ENCODE measurements around the gene CFAP126.
"Not testable (repeated sequence)": the region's sequence is repeated elsewhere in the genome, so short reads cannot be mapped to it uniquely, and the experiment has no call there.

The CFAP126 gene, protein sequence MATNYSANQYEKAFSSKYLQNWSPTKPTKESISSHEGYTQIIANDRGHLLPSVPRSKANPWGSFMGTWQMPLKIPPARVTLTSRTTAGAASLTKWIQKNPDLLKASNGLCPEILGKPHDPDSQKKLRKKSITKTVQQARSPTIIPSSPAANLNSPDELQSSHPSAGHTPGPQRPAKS

DNA sequence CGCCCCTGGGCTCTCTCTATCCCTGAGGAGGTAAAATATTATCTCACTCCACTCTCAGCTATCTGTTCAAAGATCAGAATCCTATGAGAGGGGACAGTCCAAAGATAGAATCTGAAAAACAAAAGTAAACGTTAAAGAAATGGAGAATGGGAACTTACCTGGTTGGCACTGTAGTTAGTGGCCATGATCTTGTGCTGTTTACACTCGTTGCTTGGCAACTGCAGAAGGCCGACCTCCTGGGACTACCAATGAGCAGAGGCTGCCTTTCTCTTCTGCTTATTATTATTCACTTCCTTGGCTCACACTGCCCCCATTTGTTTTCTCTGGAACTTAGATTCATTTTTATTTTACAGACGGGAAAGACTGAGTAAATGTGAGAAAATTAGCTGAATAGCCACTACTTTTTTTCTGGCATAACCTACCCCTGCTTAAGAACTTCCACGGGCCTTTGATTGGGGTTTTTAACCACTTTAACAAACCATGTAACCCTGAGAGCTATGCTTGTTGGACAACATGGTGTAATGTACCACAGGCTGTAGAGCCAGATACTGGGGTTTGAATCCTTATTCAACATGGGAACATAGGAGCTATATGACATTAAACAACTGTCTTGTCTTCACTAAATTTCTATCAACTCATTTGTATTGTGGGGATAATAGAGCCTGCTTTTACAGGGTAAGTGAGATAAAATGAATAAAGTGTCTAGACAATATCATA lies at the start of gene CFAP126:
Gene CFAP126, minus strand, starts transcription at position 193 of the 717 bp plus-strand sequence. Its CDS starts 8 bp downstream, at position 185.
- peak; percentile 86 for DNase-seq

DNA sequence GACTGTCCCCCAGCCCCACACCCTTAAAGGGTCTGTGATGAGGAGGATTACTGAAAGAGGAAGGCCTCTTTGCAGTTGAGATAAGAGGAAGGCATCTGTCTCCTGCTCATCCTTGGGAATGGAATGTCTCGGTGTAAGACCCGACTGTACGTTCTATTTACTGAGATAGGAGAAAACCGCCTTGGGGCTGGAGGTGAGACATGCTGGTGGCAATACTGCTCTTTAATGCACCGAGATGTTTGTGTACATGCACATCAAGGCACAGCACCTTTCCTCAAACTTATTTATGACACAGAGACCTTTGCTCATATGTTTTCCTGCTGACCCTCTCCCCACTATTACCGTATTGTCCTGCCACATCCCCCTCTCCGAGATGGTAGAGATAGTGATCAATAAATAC lies 45.4 kb upstream of the CFAP126 start:
- DNase-seq, result not testable (repeated sequence)

DNA sequence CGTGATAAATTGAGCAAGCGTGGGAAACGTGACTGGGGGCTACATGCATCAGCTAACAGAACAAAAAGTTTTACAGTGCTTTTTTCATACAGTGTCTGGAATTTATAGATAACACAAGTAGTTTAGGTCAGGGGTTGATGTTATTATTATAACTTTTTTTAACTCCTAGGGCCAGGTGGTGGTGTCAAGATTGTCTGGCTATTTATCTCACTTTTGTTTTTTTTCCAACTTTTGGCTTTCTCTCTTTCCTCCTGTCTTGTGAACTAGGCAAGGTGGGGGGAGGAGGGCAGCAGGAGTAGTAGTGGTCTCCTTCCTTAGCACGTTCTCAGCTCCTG lies 42.9 kb upstream of the CFAP126 start:
- DNase-seq, result peak; percentile 64

DNA sequence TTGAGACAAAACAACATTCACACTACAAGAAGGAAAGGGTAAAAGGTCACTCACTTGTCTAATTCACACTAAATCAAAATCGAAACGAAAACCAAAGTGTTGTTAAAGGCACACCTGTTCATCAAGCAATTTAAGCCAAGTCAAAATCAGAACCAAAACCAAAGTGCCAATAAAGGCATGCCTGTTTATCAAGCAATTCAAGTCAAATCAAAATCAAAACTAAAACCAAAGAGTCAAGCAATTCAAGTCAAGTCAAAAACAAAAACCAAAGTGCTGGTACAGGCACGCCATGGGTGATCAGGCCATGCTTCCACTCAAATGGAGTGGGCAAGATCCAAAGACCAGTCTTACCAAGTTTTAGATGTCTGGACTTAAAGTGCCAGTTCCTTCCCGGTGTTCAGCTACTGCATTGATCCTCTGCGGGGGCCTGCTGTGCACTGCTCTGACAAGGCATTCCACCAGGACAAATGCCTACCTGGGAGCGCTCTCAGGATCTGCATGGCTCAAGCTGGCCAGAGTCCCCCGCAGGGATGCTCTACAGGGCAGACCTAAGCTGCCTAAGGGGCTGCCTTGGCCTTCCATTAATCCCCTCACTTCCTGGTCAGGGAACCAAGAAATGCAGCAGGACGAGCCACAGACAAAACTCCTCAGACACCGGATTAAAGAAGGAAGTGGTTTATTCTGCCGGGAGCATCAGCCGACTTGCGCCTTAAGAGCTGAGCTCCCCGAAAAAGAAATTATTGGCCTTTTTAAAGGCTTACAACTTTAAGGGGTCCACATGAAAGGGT lies 42.4 kb upstream of the CFAP126 start:
- not testable (repeated sequence) for DNase-seq

DNA sequence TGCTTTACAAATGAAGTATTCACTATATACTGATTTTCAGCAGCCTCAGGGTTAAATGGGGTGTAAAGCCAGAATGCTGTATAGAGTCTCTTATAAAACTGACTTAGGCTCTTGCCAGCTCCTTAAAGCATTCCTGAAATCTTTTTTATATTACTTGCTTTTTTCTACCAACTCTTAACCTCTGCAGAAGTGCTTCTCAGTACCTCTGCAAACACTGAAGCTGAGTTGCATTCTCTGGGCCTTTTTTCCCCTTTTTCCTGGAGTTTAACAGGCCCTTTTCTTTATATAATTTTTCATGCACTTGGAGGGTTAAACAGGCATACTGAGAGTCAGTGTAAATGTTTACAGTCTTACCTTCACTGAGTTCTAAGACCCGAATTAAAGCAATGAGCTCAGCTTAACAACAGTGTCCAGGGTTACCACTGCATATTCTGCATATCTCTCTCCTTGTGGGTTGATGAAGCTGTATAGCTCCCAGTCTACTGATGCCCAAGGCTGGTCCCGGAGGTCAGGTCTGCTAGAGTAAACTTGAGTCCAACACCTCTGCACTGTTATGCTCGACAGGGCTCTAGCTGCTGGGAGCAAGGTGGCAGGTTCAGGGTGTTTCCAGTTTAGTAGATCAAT lies 40.9 kb upstream of the CFAP126 start:
- DNase-seq, result no peak

DNA sequence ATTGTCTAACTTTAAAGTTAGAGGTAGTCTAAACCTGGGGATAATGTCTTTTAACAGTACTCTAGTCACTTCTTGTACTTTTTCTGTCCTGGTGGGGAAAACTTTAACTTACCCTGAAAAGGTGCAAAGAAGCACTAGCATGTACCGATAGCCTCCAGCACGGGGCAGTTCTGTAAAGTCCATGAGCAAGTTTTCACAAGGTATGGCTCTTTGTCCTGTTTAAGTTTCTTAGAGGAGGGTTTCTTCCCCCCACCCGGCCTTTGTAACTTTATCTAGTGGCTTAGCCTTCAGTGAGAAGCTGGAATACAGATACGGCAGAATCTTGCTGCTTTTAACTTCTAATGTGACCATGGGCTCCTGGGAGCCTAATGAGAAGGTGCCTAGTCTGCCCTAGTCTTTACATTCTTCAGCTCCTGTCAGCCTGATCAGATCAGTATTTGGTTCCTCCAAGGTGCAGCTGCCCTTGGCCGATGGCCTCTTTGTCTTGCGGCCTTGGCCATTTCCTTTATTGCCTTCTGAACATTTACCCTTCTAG lies 39.8 kb upstream of the CFAP126 start:
- no peak for DNase-seq

DNA sequence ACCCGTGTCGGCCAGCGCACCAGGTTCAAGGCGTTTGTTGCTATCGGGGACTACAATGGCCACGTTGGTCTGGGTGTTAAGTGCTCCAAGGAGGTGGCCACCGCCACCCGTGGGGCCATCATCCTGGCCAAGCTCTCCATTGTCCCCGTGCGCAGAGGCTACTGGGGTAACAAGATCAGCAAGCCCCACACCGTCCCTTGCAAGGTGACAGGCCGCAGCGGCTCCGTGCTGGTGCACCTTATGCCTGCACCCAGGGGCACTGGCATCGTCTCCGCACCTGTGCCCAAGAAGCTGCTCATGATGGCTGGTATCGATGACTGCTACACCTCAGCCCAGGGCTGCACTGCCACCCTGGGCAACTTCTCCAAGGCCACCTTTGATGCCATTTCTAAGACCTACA lies 38.9 kb upstream of the CFAP126 start:
- not testable (repeated sequence) for DNase-seq

DNA sequence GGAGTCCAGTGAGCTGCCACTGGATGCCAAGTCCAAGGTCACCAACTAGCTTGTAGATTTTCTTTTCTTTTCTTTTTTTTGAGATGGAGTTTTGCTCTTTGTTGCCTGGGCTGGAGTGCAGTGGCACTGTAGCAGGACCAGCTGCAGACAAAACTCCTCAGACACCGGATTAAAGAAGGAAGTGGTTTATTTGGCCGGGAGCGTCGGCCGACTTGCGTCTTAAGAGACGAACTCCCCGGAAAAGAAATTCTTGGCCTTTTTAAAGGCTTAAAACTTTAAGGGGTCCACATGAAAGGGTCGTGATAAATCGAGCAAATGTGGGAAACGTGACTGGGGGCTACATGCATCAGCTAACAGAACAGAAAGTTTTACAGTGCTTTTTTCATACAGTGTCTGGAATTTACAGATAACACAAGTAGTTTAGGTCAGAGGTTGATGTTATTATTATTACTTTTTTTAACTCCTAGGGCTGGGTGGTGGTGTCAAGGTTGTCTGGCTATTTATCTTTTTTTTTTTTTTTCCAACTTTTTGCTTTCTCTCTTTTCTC lies 36.4 kb upstream of the CFAP126 start:
- DNase-seq, result peak; percentile 32

DNA sequence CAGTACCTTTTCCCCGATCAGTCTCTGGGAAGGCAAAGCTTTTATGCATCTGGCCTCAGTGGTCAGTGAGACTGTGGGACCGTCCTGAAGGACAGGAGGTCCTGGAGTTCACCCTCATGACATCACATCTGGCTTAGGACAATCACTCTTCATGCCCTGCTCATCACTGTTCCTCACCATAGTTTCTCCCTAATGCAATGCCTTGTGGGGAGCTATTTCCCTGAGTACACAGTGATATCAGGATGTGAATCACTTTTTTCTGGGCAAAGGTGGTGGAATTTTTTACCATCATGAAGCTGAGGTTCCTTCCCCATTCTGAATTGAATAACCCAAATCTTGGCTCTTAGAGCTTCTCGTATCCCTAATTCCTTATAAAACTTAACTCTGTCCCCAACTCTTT lies 34.8 kb upstream of the CFAP126 start:
- no peak for DNase-seq

DNA sequence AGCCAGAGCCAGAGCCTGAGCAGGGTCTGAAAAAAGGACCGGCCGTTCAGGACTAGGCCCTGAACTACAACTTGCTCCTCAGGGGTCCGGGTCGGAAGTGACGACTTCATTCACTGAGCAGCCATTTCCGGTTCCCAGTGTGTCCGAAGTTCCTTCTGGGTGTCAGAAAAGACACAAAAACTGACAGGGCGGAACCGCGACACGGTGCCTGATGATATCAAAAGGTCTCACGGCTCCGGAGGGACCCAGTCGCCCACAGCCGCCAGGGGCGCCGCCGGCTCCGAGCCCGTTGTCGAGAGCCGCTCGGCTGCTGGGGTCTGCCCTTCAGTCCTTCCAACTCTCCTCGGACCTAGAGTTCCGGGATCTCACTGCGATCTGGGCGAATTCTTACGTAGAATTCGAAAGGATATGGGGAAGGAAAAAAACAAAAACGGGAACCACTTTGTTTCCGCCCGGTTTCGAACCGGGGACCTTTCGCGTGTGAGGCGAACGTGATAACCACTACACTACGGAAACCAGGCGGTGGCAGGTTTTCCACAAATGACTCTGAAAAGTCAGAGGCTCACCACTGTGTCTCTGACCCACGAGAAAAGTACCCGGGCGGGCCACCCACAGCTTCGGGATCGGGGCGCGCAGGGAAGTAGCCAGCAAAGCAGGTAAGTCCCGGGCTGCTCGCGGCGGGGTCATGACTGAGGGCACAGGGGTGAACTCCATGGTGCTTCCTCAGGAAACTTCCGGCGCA lies 31.8 kb upstream of the CFAP126 start:
- DNase-seq, result peak; percentile 98

DNA sequence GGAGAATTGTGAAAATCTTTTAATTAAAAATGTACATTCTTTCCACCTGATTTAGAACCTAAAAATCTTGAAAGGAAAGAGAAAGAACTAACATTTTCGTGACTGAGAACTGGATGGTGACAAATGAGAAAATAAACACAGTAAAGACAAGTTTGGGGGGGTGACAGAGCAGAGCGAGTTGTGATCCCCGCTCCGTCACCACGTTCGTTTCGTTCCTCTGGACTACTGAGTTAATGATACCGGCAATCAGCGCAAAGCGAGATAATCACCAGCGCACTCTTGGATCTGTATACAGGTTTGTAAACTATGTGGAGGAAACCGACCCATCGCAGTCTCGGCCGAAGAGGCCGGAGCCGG lies 31.2 kb upstream of the CFAP126 start:
- no peak for DNase-seq

DNA sequence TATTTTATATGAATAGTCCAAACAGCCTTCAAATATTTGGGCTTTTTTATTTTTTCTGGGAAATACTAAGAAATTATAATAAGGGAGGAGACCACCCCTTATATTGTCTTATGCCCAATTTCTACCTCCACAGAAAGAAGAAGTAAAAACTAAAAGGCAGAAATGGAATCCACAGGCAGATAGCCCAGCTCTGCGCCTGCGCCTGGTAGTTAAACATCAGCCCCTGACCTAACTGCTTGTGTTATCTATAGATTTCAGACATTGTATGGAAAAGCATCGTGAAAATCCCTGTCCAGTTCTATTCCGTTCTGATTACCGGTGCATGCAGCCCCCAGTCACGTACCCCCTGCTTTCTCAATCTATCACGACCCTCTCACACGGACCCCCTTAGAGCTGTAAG lies 29.4 kb upstream of the CFAP126 start:
- not testable (repeated sequence) for DNase-seq

DNA sequence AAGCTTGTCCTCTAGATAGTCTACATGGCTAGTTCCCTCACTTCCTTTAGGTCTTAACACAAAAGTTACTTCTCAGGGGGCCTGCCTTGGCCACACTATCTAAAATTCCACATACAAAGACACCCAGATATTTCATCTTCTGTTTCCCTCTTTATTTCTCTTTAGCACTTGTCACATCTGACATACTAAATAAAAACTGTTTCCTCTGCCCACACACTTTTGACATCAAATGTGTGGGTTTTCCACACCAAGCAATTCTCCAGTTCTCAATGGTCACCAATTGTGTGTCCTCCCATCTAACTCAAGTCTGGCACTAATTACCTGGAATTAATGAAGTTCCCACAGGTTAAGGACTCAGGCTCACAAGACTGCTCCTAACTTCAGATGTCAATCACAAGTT lies 25.5 kb upstream of the CFAP126 start:
- no peak for DNase-seq

DNA sequence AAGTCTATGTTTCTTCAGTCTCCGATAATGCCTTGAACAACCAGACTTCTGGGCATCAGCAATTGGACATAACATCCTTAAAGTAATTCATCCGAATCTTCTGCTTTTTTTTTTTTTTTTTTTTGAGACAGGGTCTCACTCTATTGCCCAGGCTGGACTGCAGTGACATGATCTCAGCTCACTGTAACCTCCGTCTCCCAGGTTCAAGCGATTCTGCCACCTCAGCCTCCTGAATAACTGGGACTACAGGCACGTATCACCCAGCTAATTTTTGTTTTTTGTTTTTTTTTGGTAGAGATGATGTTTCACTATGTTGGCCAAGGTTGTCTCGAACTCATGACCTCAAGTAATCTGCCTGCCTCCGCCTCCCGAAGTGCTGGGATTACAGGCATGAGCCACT lies 23.9 kb upstream of the CFAP126 start:
- DNase-seq, result no peak

DNA sequence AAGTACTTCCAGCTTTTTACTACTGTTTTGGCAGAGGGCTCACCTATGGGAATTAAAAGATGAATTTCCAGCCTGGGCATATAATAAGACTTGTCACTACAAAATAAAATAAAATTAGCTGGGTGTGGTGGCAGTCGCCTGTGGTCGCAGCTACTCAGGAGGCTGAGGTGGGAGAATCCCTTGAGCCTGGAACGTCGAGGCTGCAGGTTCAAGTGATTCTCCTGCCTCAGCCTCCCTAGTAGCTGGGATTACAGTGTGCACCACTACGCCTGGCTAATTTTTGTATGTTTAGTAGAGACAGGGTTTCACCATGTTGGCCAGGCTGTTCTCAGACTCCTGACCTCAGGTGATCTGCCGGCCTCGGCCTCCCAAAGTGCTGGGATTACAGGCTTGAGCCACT lies 23.5 kb upstream of the CFAP126 start:
- not testable (repeated sequence) for DNase-seq

DNA sequence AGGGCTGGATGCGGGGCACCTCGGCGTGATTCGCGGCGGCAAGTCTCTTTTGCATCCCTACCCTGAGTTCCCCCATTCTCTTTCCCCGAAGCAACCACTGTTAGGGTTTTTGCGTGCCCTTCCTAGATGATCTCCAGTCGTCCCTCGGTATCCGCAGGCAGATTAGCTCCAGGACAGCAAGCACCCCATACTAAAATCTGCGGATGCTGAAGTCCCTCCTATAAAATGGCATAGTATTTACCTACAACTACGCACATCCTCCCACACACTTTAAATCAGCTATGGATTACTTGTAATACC lies 22.8 kb upstream of the CFAP126 start:
- DNase-seq, result no peak

DNA sequence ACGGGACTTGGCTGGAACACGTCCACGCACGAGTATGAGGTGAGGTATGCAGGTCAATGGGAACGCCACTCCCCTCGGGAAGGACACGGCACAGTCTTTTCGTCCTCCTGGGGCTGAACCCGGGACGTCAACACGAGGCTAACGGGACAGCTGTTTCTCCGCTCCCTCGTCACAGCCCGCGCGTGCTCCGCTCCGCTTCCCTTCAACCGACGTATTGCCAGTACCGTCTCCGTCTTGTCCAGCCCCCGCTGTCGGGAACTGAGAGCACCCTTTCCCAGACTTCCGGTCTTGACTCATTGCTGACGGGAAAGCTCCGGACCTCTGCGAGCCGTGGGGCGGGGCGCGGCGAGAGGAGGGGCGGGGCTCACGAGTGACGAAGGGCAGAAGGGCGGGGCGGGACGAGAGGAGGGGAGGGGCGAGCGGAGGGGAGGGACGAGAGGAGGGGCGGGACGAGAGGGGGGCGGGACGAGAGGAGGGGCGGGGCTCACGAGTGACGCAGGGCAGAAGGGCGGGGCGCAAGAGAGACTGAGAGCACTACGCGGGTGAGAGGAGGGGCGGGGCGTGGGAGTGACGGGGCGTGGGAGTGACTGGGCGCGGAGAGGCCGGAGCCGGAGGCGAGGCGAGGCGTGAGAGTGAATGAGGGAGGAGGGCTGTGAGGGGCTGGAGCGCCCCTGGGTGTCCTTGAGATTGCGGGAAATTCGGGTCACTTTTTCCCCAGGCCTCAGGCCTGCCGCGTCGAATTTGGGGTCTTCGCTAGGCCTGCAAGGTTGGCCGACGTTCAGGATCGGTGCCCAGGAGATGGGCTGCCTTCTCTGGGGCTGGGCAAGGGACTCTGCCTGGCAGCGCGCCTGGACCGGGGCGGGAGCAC lies 22.2 kb upstream of the CFAP126 start:
- peak; percentile 96 for DNase-seq

DNA sequence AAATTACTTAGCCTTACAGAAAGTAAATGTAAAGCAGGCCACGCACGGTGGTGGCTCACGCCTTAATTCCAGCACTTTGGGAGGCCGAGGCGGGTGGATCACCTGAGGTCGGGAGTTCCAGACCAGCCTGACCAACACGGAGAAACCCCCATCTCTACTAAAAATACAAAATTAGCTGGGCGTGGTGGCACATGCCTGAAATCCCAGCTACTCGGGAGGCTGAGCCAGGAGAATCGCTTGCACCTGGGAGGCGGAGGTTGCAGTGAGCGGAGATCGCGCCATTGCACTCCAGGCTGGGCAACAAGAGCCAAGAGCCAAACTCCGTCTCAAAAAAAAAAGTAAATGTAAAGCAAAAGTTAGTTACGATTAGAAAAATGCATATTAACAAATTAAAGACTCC lies 21.5 kb upstream of the CFAP126 start:
- not testable (repeated sequence) for DNase-seq

DNA sequence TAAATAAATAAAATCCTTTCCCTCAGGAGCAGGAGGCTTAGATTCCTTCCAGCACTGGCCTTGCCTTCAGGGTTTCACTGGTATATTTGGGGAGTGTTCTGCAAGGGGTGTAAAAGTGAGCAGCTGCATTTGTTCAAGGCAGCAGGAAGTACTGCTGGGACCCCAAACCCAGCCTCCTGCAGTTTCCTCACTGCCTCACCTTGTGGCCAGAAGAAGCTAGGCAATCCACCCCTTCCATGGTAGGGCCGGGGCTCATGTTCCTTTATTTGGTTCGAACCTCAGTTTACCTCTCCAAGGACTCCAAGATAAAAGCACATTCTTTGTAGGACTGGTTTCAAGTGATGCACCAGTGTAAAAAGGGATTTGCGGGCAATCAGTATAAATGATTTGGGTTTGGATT lies 21.0 kb upstream of the CFAP126 start:
- DNase-seq, result peak; percentile 22

DNA sequence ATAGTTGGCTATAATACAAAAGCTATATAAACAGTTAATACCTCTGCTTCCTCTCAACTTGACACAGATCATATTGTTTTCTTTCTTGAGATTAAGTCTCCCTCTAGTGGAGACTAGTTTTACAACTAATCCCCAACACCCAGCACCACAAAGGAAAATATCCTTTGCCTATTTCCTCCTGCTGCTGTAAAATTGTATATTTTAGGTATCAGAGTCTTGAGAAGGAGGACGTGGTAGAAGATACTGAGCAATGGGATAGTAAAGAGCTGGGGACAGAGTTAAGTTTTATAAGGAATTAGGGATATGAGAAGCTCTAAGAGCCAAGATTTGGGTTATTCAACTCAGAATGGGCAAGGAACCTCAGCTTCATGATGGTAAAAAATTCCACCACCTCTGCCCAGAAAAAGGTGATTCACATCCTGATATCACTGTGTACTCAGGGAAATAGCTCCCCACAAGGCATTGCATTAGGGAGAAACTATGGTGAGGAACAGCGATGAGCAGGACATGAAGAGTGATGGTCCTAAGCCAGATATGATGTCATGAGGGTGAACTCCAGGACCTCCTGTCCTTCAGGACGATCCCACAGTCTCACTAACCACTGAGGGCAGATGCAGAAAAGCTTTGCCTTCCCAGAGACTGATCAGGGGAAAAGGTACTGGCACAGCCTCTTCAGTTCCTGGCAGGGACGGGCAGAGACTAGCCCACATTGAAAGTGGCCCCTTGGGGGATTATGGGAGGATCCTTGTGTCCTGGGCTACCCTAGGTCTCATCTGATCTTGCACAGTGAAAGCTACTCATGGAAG lies 14.7 kb upstream of the CFAP126 start:
- DNase-seq, result peak; percentile 88

DNA sequence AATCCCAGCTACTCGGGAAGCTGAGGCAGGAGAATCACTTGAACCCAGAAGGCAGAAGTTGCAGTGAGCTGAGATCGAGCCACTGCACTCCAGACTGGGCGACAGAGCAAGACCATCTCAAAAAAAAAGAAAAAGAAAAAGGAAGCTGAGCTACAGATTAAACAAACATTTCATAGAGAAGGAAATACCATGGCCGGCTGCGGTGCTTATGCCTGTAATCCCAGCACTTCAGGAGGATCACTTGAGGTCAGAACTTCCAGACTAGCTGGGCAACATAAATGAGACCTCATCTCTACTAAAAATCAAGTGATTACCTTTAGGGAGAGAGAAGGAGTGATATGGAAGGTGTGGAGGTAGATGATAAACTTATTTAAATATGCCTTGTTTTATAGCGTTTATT lies 14.0 kb upstream of the CFAP126 start:
- DNase-seq, result no peak
